Astrocyte (in vitro differentiated cells and primary cell): Measurements from ENCODE around the gene GPRIN1. TPM values are rescaled to one million over a fixed set of nuclear protein-coding genes. Genes with fewer than 3 reads are reported as not detected.

Experiments
- DNase-seq: peaks from one replicate; pipeline ENCODE4 v3.0.0-alpha.2; 2010; ENCODE audit warnings: low read depth
- FAIRE-seq: peaks from 2 replicates; lab custom pipeline; 2011; peaks lifted over from hg19 to GRCh38; lab: Jason Lieb, UNC
- H2AFZ ChIP-seq: 2 replicates; pipeline ENCODE4 v1.6.0; 2012; ENCODE audit warnings: low read depth, low read length, inconsistent platforms
- H3K27ac ChIP-seq: 2 replicates; pipeline ENCODE4 v1.5.1; 2011; ENCODE audit warnings: low read depth, low read length, inconsistent platforms
- H3K27me3 ChIP-seq: 2 replicates; pipeline ENCODE4 v1.6.0; 2011; ENCODE audit warnings: low read length, inconsistent platforms; ENCODE audit not compliant: insufficient read depth
- H3K36me3 ChIP-seq: 2 replicates; pipeline ENCODE4 v1.5.1; 2011; ENCODE audit warnings: low read length, inconsistent platforms; ENCODE audit not compliant: insufficient read depth
- H3K4me1 ChIP-seq: 2 replicates; pipeline ENCODE4 v1.5.1; 2011; ENCODE audit warnings: low read length, inconsistent platforms; ENCODE audit not compliant: insufficient read depth
- H3K4me2 ChIP-seq: 2 replicates; pipeline ENCODE4 v1.6.0; 2012; ENCODE audit warnings: low read length, inconsistent platforms
- H3K4me3 ChIP-seq: 2 replicates; pipeline ENCODE4 v1.5.1; 2011; ENCODE audit warnings: low read depth, mild to moderate bottlenecking, low read length, inconsistent platforms; ENCODE audit not compliant: insufficient read depth
- H3K79me2 ChIP-seq: 2 replicates; pipeline ENCODE4 v1.6.0; 2012; ENCODE audit warnings: mild to moderate bottlenecking, low read length, inconsistent platforms; ENCODE audit not compliant: insufficient read depth
- H3K9ac ChIP-seq: 2 replicates; pipeline ENCODE4 v1.6.0; 2012; ENCODE audit warnings: mild to moderate bottlenecking, low read length, inconsistent platforms
- H3K9me3 ChIP-seq: 2 replicates; pipeline ENCODE4 v1.5.1; 2012; ENCODE audit warnings: low read depth, mild to moderate bottlenecking, low read length, inconsistent platforms; ENCODE audit not compliant: insufficient read depth
- H4K20me1 ChIP-seq: 2 replicates; pipeline ENCODE4 v1.6.0; 2012; ENCODE audit warnings: low read length, inconsistent platforms; ENCODE audit not compliant: insufficient read depth
- H3K27ac Mint-ChIP-seq: one replicate; pipeline ENCODE4 v1.8.0; 2021; ENCODE audit warnings: mild to moderate bottlenecking, mixed read lengths; ENCODE audit not compliant: unreplicated experiment
- H3K27me3 Mint-ChIP-seq: one replicate; pipeline ENCODE4 v1.8.0; 2021; ENCODE audit warnings: low read depth, mixed read lengths; ENCODE audit not compliant: unreplicated experiment
- H3K36me3 Mint-ChIP-seq: one replicate; pipeline ENCODE4 v1.8.0; 2021; ENCODE audit warnings: low read depth, mixed read lengths; ENCODE audit not compliant: unreplicated experiment
- H3K4me1 Mint-ChIP-seq: one replicate; pipeline ENCODE4 v1.8.0; 2021; ENCODE audit warnings: low read depth, mixed read lengths; ENCODE audit not compliant: unreplicated experiment
- H3K4me3 Mint-ChIP-seq: one replicate; pipeline ENCODE4 v1.8.0; 2021; ENCODE audit warnings: mild to moderate bottlenecking, moderate library complexity, mixed read lengths; ENCODE audit not compliant: unreplicated experiment
- H3K9me3 Mint-ChIP-seq: one replicate; pipeline ENCODE4 v1.8.0; 2021; ENCODE audit warnings: mild to moderate bottlenecking, mixed read lengths; ENCODE audit not compliant: unreplicated experiment
- CTCF ChIP-seq: IDR thresholded peaks from 2 replicates; pipeline ENCODE4 v1.5.1; 2011; ENCODE audit warnings: low read depth, mild to moderate bottlenecking, inconsistent platforms, low read length, moderate library complexity; ENCODE audit not compliant: insufficient read depth
- EZH2 ChIP-seq: IDR thresholded peaks from 2 replicates; pipeline ENCODE4 v1.6.1; 2012; ENCODE audit warnings: mild to moderate bottlenecking, low read length, inconsistent platforms; ENCODE audit not compliant: insufficient read depth
- total RNA-seq: library from RNA; stranded (reverse); gene quantifications from 2 replicates; pipeline ENCODE4 v1.2.1, GENCODE V29; 2021

GPRIN1 gene
- total RNA-seq, 1 donor from 2014 or later: 6.8 TPM

- FAIRE-seq: no peak
- Histone ChIP-seq H3K79me2 (no peaks in the 10 kb centered on the region), H3K4me1 (no peaks in the 10 kb centered on the region), H3K4me2 (no peak overlapping the region), H3K9me3 (peaks cover 5% of the 10 kb centered on the region), H3K36me3 (no peaks in the 10 kb centered on the region), H4K20me1 (no peaks in the 10 kb centered on the region), H3K27ac (no peak overlapping the region), H3K4me3 (no peak overlapping the region), H3K9ac (no peak overlapping the region), H2AFZ (no peak overlapping the region), H3K27me3 (no peaks in the 10 kb centered on the region)
- Mint-ChIP-seq H3K27ac (no peak overlapping the region), H3K27me3 (peaks cover 21% of the 10 kb centered on the region), H3K36me3 (no peaks in the 10 kb centered on the region), H3K4me3 (no peak overlapping the region), H3K4me1 (no peaks in the 10 kb centered on the region), H3K9me3 (peaks cover 5% of the 10 kb centered on the region)
- no peak for DNase-seq
- TF ChIP-seq CTCF (no peak), EZH2 (no peak)
Observed at GRCh38 chr5:176581361-176581760, 28.6 kb downstream of the GPRIN1 start.

GRCh38 chr5:176579323-176579722, 30.6 kb downstream of the GPRIN1 start:
- Histone ChIP-seq H3K9ac (no peak overlapping the region), H3K36me3 (no peaks in the 10 kb centered on the region), H3K4me2 (no peak overlapping the region), H3K4me1 (no peaks in the 10 kb centered on the region), H3K9me3 (no peaks in the 10 kb centered on the region), H3K27ac (no peak overlapping the region), H4K20me1 (no peaks in the 10 kb centered on the region), H2AFZ (no peak overlapping the region), H3K27me3 (no peaks in the 10 kb centered on the region), H3K79me2 (no peaks in the 10 kb centered on the region), H3K4me3 (no peak overlapping the region)
- H3K9me3 Mint-ChIP-seq: no peaks in the 10 kb centered on the region
- H3K36me3 Mint-ChIP-seq: no peaks in the 10 kb centered on the region
- H3K27ac Mint-ChIP-seq: no peak overlapping the region
- no peak for TF ChIP-seq EZH2
- no peak overlapping the region for H3K4me3 Mint-ChIP-seq
- DNase-seq: no peak
- H3K27me3 Mint-ChIP-seq: peaks cover 27% of the 10 kb centered on the region
- H3K4me1 Mint-ChIP-seq: no peaks in the 10 kb centered on the region
- no peak for FAIRE-seq

DNA sequence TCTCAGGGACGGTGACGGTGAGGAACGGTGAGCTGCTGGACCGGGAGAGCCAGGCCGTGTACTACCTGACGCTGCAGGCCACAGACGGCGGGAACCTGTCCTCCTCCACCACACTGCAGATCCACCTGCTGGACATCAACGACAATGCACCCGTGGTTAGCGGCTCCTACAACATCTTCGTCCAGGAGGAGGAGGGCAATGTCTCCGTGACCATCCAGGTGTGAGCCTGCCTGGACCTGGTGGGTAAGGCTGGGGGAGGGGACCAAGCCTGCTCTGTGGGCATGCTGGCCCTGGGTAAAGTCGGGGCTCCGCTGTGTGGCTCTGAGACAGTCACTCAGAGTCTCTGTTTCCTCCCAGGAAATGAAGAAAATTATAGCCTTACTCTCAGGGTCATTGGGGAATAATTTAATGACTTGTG, 31.6 kb downstream of the GPRIN1 start:
- Histone ChIP-seq H3K27ac (no peak overlapping the region), H3K4me2 (no peak overlapping the region), H3K4me1 (no peaks in the 10 kb centered on the region), H3K79me2 (no peaks in the 10 kb centered on the region), H3K9me3 (no peaks in the 10 kb centered on the region), H3K9ac (no peak overlapping the region), H3K36me3 (no peaks in the 10 kb centered on the region), H2AFZ (no peak overlapping the region), H4K20me1 (no peaks in the 10 kb centered on the region), H3K27me3 (peaks cover 3% of the 10 kb centered on the region), H3K4me3 (no peak overlapping the region)
- H3K4me3 Mint-ChIP-seq: no peak overlapping the region
- no peaks in the 10 kb centered on the region for H3K9me3 Mint-ChIP-seq
- TF ChIP-seq EZH2: no peak
- peak; percentile 31 for TF ChIP-seq CTCF
- DNase-seq: peak; percentile 14
- FAIRE-seq: no peak
- H3K4me1 Mint-ChIP-seq: no peaks in the 10 kb centered on the region
- peaks cover 28% of the 10 kb centered on the region for H3K27me3 Mint-ChIP-seq
- H3K36me3 Mint-ChIP-seq: no peaks in the 10 kb centered on the region
- no peak overlapping the region for H3K27ac Mint-ChIP-seq
